ENCODE measurements around the gene KIRREL3. TPM values are rescaled to one million over a fixed set of nuclear protein-coding genes. Genes with fewer than 3 reads are reported as not detected.

The KIRREL3 gene
- total and polyA plus RNA-seq, 10 donors = 0.50 to 5.4 (median 2.0) TPM

DNA sequence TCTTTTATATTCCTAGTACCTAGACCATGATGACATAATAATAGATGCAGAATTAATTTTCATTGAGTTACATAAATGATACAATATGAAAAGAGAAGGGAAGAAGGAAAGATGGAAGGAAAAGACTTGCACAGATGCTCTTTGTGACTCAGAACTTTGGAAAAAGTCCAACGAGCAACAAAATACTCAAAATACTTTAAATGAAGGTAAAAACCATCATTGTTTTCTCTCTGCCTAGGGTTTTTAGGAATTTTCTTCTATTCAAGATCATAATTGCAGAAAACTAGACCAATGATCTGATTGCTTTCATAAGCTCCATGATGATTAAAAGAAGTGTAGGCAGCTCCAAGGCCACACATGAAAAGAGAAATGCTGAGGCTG is 276.9 kb downstream of the KIRREL3 start:
- Histone ChIP-seq H3K27me3 (replicated peaks in 1 of 7) (peaks cover 0 to 4% (median 0%) of the 10 kb centered on the region in 7 donors), H3K4me3 (no peak overlapping the region), H3K36me3 (no peaks in the 10 kb centered on the region), H3K9me3 (no peaks in the 10 kb centered on the region), H3K4me1 (no peaks in the 10 kb centered on the region), H3K27ac (no peak overlapping the region)
- WGBS, 5 donors = 61 to 85% (median 73%) methylated on average over 1 of the region's 1 CpG
- no peak for DNase-seq
- TF ChIP-seq POLR2A (IDR thresholded peaks at IDR 0.05) (no peak), POLR2AphosphoS5 (IDR thresholded peaks at IDR 0.05) (no peak)
- TF ChIP-seq, protein P1, sequence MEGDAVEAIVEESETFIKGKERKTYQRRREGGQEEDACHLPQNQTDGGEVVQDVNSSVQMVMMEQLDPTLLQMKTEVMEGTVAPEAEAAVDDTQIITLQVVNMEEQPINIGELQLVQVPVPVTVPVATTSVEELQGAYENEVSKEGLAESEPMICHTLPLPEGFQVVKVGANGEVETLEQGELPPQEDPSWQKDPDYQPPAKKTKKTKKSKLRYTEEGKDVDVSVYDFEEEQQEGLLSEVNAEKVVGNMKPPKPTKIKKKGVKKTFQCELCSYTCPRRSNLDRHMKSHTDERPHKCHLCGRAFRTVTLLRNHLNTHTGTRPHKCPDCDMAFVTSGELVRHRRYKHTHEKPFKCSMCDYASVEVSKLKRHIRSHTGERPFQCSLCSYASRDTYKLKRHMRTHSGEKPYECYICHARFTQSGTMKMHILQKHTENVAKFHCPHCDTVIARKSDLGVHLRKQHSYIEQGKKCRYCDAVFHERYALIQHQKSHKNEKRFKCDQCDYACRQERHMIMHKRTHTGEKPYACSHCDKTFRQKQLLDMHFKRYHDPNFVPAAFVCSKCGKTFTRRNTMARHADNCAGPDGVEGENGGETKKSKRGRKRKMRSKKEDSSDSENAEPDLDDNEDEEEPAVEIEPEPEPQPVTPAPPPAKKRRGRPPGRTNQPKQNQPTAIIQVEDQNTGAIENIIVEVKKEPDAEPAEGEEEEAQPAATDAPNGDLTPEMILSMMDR (IDR thresholded peaks at IDR 0.05 in 8 of 11, conservative IDR thresholded peaks at IDR 0.05 in 3 of 11) = no peak
- intact Hi-C loops (cut with DNase I; ENCODE audit: low total_unique reads) = no loop called here

- Histone ChIP-seq H3K4me3 (no peak overlapping the region), H3K27me3 (replicated peaks in 1 of 7) (peaks cover 0 to 7% (median 0%) of the 10 kb centered on the region in 7 donors), H3K4me1 (no peaks in the 10 kb centered on the region), H3K27ac (no peak overlapping the region), H3K9me3 (no peaks in the 10 kb centered on the region), H3K36me3 (no peaks in the 10 kb centered on the region)
- TF ChIP-seq POLR2AphosphoS5 (IDR thresholded peaks at IDR 0.05) = no peak
- TF ChIP-seq, protein P1 (IDR thresholded peaks at IDR 0.05 in 8 of 11, conservative IDR thresholded peaks at IDR 0.05 in 3 of 11) = no peak
- no peak for TF ChIP-seq POLR2A (IDR thresholded peaks at IDR 0.05)
- no peak for DNase-seq
- intact Hi-C loops (cut with DNase I; ENCODE audit: low total_unique reads) = no loop called here
- 81 to 93% (median 86%) methylated on average over 6 of the region's 6 CpGs for WGBS, 5 donors
Observed at GRCh38 chr11:126722956-126723664, 277.5 kb downstream of the KIRREL3 start.

DNA sequence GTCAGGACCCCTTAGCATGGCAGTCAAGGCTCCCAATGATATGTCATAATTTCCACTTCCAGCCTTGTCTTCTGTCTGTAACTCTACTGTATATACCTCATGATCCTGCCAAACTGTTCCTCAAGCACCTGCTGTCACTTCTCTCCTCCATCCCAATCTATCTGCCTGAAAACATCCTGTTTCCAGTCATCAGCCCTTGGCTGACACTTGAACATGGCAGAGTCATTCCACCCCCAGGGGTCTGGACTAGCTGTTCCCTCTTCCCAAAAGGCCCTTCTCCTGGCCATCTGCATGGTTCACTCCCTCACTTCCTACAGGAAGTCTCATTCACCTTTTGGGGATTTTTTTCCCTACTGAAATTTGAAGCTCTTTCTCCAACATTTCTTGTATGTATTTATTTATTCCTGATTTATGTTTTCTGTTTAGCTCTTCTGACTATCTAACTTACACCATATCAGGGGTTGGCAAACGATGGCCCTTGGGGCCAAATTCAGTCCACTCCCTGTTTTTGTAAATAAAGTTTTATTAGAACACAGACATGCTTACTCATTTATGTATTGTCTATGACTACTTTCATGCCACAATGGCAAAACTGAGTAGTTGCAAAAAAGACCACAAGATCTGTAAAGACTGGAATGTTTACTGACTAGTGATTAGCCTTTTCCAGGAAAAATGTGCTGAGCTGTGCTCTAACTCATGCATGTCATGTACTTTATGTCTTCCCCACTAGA is 278.4 kb downstream of the KIRREL3 start:
- 75 to 92% (median 89%) methylated on average over 1 of the region's 1 CpG for WGBS, 5 donors
- no peak for DNase-seq

More for the DNA sequence above, 278.4 kb downstream of the KIRREL3 start:
- intact Hi-C loops (cut with DNase I; ENCODE audit: low total_unique reads) = no loop called here
- Histone ChIP-seq H3K27ac (no peak overlapping the region), H3K9me3 (no peaks in the 10 kb centered on the region), H3K36me3 (no peaks in the 10 kb centered on the region), H3K4me1 (no peaks in the 10 kb centered on the region), H3K27me3 (replicated peaks in 1 of 7) (peaks cover 0 to 12% (median 0%) of the 10 kb centered on the region in 7 donors), H3K4me3 (no peak overlapping the region)
- TF ChIP-seq POLR2A (IDR thresholded peaks at IDR 0.05) (no peak), POLR2AphosphoS5 (IDR thresholded peaks at IDR 0.05) (no peak)
- TF ChIP-seq, protein P1 (IDR thresholded peaks at IDR 0.05 in 8 of 11, conservative IDR thresholded peaks at IDR 0.05 in 3 of 11) = no peak
